NCI-H1694 treated with DMSO at 0.1 percent for 48 hours (cell line): Measurements from ENCODE around the gene HDAC7.

Experiments
- DNase-seq: peaks from one replicate; lab custom pipeline; 2025; lab: John Stamatoyannopoulos, UW

Gene HDAC7

GRCh38 chr12:47793015-47793681 is 26.6 kb downstream of the HDAC7 start:
- no peak for DNase-seq

DNA sequence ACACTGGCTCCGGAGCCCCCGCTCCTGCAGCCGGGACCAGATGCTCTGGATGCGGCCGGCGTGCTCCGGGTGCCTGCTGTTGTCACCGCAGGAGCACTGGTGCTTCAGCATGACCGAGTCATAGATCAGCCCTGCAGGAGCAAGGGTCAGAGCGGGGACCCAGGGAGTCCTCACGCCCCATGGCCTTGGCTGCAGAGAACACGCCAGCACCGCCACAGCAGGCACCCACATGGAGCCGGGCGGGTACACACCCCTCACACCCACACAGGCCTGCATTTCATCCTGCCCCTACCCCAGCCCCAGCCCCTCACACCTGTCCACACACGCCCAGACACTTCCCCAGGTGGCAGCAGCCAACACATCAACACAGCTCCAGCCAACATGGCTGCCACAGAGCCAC is 27.8 kb downstream of the HDAC7 start:
- DNase-seq = no peak

DNA sequence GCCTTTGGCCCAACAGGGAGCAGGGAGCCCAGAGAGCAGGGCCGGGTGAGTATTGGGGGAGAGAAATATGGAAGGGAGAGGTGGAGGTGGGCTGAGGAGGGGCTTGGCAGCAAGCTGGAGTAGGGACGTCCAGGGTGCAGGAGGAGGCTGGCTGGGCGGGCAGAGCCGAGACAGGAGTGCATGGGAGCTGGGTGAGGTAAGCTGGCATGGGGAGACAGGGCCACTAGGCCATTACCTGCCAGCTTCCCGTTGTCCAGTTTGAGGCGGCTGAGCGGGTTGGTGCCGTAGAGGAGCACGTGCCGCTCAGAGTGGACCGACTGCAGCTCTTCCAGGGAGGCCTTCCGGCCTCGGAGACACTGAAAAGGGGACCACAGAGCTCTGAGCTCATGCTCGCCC is 28.4 kb downstream of the HDAC7 start:
- no peak for DNase-seq

DNA sequence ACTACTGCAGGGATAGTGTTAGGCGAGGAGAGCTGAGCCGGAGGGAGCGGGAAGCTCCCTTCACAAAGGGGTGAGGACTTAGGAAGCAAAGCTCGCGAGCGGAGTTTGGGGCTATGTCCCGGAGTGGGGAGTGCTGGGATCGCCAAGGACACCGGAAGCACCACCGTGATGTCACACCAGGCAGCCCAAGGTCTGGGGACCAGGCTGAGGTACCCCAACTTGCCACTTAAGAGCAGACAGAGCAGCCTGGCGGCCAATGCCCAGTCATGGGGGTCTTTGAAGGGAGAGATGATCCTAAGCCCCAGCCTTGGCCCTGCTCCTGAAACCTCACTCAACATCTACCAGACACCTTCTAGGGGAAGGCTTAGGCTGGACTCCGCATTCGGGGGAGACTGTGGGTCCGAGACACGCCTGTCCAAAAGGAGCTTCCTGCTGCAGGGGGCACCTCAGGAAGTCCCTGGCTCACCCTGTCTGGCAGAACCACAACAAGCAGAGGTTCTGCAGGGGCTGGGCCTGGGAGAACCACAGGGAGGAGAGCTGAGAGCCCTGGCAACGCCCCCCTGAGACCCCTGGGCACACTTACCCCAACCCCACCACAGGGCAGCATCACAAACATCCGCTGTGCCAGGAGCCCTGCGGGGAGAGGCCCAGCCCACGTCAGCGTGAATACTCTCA is 28.9 kb downstream of the HDAC7 start:
- no peak for DNase-seq

- DNase-seq = no peak
Observed at GRCh38 chr12:47789712-47790489, 29.8 kb downstream of the HDAC7 start.

DNA sequence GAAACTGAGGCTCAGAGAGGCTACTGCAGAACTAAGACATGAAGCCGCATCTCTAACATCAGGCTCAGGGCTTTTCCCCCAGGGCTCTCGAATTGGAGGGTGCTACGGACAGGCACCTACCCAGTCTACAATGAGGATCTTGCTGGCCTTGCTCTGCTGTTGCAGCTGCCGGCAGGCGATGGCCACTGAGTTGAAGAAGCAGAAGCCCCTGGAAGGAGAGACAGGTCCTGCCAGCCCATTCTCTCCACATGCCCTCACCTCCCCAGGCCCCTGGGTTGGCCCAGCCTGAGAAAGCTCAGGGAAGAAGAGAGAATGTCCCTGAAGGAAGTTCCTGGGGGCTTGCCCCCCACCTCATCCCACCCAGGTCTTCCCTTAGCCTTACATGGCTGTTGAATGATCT is 30.6 kb downstream of the HDAC7 start:
- no peak for DNase-seq

DNA sequence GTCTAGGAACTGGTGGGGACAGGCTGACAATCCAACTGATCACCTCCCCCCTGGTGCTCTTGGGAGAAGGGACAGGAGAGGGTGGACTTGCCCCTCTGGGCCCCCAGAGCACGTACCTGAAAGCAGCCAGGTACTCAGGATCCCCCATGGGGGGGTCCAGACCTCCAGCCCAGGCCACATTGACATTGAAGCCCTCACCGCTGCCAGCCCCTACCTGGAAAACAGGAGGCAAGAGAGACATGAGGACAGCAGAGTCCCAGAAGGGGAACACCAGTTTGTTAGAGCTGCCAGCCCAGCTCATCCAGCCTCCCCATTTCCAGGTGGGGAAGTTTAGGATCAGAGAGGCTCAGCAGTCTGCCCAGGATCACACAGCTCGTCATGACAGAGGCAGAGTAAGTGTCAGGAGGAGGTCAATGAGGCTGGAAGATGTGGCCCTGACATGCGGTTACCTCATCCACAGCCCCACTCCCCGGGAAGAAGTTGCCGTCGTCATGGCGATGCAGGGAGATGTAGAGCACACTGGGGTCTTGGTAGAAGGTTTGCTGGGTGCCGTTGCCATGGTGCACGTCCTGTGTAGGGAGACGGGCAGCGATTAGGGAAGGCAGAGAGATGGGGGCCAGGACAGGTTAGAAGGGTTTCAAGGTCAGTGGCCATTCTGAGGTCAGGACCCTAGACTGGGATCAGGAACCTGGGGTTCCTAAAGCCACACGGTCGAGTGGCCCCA is 31.9 kb downstream of the HDAC7 start:
- no peak for DNase-seq

DNA sequence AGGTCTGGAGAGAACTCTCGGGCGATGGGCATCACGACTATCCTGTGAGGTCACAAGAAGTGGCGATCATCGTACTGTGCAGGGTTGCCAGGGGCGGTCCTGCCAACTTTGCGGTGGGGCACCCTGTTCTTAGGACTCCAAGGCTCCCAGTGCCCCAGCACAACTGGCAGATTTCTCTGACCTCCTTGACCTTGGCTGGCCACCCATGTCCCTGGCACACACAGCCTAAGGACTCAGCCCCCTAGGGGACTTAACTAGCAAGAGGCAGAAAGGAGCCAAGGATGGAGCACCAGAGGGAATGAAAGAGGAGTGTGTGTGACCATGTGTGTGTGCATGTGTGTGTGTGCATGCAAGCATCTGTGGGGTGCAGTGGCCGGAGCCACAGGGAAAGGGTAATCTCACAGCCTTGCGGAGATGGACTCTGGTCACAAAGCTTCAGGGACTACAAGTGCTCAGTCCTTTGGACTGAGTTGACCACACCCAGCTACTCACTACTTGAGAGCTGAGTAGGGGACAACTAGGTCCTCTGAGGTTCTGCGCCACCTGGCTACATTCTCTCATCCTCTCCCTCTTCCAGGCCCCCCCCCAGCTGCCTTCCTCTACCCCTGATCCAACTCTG is 32.9 kb downstream of the HDAC7 start:
- no peak for DNase-seq

GRCh38 chr12:47785887-47786661 is 33.6 kb downstream of the HDAC7 start:
- DNase-seq = no peak

GRCh38 chr12:47785036-47785886 is 34.4 kb downstream of the HDAC7 start:
- no peak for DNase-seq

GRCh38 chr12:47783821-47784819 is 35.6 kb downstream of the HDAC7 start:
- DNase-seq = no peak

DNA sequence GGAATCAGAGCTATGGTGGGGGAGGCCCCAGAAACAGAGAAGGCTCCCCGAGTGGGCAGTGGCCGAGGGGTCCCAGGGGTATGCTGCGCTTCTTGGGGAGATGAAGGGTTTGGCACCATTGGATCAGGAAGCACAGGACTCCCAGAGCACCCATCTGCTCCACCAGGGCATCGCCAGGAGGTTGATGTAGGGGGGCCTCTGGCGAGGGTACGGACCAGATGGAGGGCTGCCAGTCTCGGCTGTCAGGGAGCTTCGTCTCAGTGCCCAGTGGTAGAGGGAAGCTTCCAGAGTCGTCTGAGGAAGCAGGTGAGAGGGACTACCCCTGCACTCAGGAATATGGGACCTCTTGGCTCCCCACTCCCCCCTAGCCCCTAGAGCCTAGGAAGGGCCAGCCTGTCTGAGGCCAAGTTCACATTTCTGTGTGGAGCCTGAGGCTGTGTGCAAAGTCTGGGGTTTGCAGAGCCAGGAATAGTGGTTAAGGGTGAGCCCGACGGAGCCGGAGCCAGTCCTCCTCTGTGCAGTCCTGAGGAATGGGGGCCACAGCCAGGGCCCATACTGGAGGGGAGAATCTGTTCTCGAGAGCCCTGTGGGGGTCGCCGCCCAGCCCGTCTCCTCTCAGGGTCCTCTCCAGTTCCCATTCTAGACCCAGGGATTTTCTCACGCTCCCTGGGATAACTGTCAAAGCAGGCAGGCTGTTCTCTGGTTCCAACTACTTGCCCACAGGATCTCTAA is 36.5 kb downstream of the HDAC7 start:
- peak; percentile 13 for DNase-seq

DNA sequence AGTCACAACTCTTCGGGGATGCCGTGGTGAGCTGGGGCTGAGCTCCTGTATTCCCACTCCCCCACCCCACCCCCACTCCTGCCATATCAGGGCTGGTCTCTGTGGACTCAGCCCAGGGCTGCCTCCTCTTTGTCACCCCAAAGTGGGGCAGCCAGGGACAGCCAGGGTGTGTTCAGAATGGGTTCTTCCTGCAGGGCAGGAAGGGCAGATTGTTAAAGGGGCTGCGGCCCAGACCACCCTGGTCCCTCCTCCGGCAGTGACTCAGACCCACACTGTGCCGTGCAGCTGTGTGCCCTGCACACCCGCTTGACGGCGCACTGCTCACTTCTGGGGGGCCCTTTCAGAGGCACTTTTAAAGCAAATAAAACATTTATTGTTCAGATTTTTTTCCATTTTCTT is 37.3 kb downstream of the HDAC7 start:
- no peak for DNase-seq

GRCh38 chr12:47781479-47782371 is 38.0 kb downstream of the HDAC7 start:
- DNase-seq = peak; percentile 41

DNA sequence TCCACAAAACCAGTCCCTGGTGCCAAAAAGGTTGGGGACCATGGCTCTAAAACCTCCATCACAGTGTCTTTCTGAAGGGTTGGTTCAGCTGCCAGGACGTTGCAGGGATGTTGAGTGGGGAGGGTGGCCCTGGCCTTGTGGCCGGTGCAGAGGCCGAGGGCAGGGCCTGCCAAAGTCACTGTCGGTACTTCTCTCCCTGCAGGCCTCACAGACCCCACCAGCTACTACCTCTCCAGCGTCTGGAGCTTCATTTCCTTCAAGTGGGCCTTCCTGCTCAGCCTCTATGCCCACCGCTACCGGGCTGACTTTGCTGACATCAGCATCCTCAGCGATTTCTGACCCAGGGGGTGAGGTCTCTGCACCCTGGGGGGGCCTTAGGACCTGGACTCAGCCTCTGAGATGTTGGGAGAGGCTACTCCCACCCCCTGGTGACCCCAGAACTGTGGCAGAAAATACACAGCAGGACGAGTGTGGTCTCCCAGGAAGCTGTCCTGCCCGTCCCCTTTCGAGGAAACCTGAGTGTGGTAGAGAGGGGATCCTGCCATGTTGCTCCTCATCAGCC is 39.7 kb downstream of the HDAC7 start:
- DNase-seq = no peak

GRCh38 chr12:47779301-47779942 is 40.3 kb downstream of the HDAC7 start:
- peak; percentile 65 for DNase-seq
